Measurements from ENCODE around the gene PRPSAP2.
"Not testable (repeated sequence)": the region's sequence is repeated elsewhere in the genome, so short reads cannot be mapped to it uniquely, and the experiment has no call there.

Gene PRPSAP2

DNA sequence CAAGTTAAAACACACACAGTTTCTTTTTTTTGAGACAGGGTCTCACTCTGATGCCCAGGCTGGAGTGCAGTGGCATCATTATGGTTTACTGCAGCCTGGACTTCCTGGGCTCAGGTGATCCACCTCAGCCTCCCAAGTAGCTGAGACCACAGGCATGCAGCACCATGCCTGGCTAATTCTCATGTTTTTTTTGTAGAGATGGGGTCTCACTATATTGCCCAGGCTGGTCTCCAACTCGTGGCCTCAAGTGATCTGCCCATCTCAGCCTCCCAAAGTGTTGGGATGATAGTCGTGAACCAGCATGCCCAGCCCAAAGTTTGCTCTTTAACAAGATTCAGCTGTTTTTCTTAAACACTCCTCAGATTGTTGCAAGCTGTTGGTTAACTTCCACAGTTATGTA is 39.0 kb downstream of the PRPSAP2 start:
- peaks cover 45% of the 10 kb centered on the region for H3K36me3 ChIP-seq (ENCODE audit: insufficient read depth, low read depth, low read length)
- no peak overlapping the region for H3K27ac ChIP-seq (ENCODE audit: low read length)
- no peaks in the 10 kb centered on the region for H3K27me3 ChIP-seq (ENCODE audit: insufficient read depth, low read length)
- no peak overlapping the region for H3K9ac ChIP-seq (ENCODE audit: low read depth, low read length)
- no peaks in the 10 kb centered on the region for H3K9me3 ChIP-seq (ENCODE audit: insufficient read depth, low read depth, low read length)
- no peak overlapping the region for H3K4me3 ChIP-seq (ENCODE audit: low read length)
- no peaks in the 10 kb centered on the region for H3K4me1 ChIP-seq (ENCODE audit: insufficient read depth, low read length)

DNA sequence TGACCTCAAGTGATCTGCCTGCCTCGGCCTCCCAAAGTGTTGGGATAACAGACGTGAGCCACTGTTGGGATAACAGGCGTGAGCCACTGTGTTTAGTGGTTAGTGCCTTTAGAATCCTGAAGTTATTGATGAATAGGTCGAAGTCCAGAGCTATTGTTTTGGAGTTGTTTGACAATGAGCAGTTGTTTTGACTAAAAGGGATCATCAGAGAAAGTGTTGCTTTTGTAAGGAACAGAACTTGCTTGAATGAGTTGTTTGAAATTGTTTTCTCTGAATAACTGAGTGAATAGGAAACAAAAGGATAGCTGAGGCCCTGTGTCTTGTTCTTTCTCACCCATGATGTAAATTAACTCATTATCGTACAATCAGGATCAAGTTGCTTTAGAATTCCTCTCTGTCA is 46.6 kb downstream of the PRPSAP2 start:
- Histone ChIP-seq H3K27me3 (ENCODE audit: insufficient read depth, low read length) (no peaks in the 10 kb centered on the region), H3K9me3 (ENCODE audit: insufficient read depth, low read depth, low read length) (no peaks in the 10 kb centered on the region), H3K4me1 (ENCODE audit: insufficient read depth, low read length) (no peaks in the 10 kb centered on the region), H3K27ac (ENCODE audit: low read length) (no peak overlapping the region), H3K36me3 (ENCODE audit: insufficient read depth, low read depth, low read length) (peaks cover 58% of the 10 kb centered on the region), H3K4me3 (ENCODE audit: low read length) (no peak overlapping the region), H3K9ac (ENCODE audit: low read depth, low read length) (no peak overlapping the region)

DNA sequence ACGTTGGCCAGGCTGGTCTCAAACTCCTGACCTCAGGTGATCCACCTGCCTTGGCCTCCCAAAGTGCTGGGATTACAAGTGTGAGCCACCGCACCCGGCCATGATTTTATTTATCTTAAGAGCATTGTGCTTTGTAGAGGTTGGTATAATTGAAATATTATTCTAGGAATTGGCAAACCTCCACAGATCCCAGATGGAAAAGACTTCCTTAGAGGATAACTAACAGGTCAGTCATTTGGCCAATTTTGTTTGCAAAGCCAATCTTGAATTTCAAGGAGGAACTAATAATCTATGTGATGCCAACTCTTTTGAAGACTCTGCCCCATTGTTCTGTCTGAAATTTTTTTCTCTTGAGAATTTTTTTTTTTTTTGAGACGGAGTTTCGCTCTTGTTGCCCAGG is 47.3 kb downstream of the PRPSAP2 start:
- no peak overlapping the region for H3K4me3 ChIP-seq (ENCODE audit: low read length)
- H3K9me3 ChIP-seq (ENCODE audit: insufficient read depth, low read depth, low read length), result no peaks in the 10 kb centered on the region
- H3K27ac ChIP-seq (ENCODE audit: low read length), result no peak overlapping the region
- no peaks in the 10 kb centered on the region for H3K4me1 ChIP-seq (ENCODE audit: insufficient read depth, low read length)
- H3K9ac ChIP-seq (ENCODE audit: low read depth, low read length), result no peak overlapping the region
- H3K36me3 ChIP-seq (ENCODE audit: insufficient read depth, low read depth, low read length), result peaks cover 65% of the 10 kb centered on the region
- no peaks in the 10 kb centered on the region for H3K27me3 ChIP-seq (ENCODE audit: insufficient read depth, low read length)

DNA sequence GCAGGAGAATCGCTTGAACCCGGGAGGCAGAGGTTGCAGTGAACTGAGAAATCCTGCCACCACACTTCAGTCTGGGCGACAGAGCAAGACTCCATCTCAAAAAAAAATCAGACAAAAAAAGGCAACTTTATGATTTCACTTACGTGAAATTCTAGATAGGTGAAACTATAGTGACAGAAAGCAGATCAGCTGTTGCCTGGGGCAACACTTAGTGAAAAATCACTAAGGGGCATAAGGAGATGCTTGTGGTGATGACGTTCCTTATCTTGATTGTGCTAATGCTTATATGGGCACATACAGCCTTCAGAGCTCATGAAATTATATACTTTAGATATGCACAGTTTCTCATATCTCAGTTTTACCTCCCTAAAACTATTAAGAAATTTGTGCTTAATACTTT is 52.4 kb downstream of the PRPSAP2 start:
- H3K9me3 ChIP-seq (ENCODE audit: insufficient read depth, low read depth, low read length), result no peaks in the 10 kb centered on the region
- H3K27me3 ChIP-seq (ENCODE audit: insufficient read depth, low read length), result no peaks in the 10 kb centered on the region
- no peak overlapping the region for H3K4me3 ChIP-seq (ENCODE audit: low read length)
- no peak overlapping the region for H3K9ac ChIP-seq (ENCODE audit: low read depth, low read length)
- H3K4me1 ChIP-seq (ENCODE audit: insufficient read depth, low read length), result no peaks in the 10 kb centered on the region
- peaks cover 73% of the 10 kb centered on the region for H3K36me3 ChIP-seq (ENCODE audit: insufficient read depth, low read depth, low read length)
- no peak overlapping the region for H3K27ac ChIP-seq (ENCODE audit: low read length)

DNA sequence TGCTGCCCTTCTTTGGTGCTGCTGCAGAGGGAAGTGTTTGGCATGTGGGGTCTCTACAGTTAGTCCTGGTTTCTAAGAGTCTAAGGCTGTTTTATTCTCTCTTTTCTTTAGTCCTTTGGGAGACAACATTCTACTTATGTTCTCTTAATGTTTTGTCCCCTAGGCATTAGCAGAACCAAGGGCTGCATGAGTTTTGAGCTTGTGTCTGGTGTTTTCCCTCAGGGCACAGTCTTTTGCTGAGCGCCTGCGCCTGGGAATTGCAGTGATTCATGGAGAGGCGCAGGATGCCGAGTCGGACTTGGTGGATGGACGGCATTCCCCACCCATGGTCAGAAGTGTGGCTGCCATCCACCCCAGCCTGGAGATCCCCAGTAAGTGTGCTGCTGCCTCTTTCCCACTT is 53.0 kb downstream of the PRPSAP2 start:
- Histone ChIP-seq H3K4me3 (ENCODE audit: low read length) (no peak overlapping the region), H3K9ac (ENCODE audit: low read depth, low read length) (no peak overlapping the region), H3K27me3 (ENCODE audit: insufficient read depth, low read length) (no peaks in the 10 kb centered on the region), H3K9me3 (ENCODE audit: insufficient read depth, low read depth, low read length) (no peaks in the 10 kb centered on the region), H3K36me3 (ENCODE audit: insufficient read depth, low read depth, low read length) (peaks cover 76% of the 10 kb centered on the region), H3K27ac (ENCODE audit: low read length) (no peak overlapping the region), H3K4me1 (ENCODE audit: insufficient read depth, low read length) (no peaks in the 10 kb centered on the region)

DNA sequence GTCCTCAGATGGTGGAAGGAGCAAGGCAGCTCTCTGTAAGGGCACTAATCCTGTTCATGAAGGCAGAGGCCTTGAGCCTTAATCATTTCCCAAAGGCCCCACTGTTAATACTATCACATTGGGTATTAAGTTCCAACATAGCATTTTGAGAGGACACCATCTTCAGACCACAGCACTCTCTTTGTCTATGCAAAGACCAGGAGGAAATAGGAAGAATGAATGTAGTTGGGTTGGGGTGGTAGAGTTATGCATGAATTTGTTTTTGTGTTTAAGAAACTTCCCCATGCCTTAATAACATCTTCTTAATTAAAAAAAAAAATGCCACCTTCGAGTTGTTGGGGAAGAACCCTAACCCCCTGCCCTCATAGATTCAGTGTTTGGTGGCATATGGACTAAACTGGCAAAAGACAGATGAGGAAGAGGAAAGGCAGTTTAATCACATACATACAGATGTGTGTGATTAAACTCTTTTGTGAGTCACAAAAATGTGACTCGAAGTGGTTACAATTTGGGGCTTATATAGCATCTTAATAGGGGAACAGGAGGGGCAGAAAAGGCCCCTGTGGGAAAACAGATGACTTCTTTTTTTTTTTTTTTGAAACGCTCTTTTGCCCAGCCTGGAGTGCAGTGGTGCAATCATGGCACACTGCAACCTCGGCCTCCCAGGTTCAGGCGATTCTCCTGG is 59.0 kb downstream of the PRPSAP2 start:
- Histone ChIP-seq H3K4me1 (ENCODE audit: insufficient read depth, low read length) (no peaks in the 10 kb centered on the region), H3K27ac (ENCODE audit: low read length) (no peak overlapping the region), H3K9me3 (ENCODE audit: insufficient read depth, low read depth, low read length) (no peaks in the 10 kb centered on the region), H3K4me3 (ENCODE audit: low read length) (no peak overlapping the region), H3K9ac (ENCODE audit: low read depth, low read length) (no peak overlapping the region), H3K27me3 (ENCODE audit: insufficient read depth, low read length) (no peaks in the 10 kb centered on the region), H3K36me3 (ENCODE audit: insufficient read depth, low read depth, low read length) (peaks cover 51% of the 10 kb centered on the region)

DNA sequence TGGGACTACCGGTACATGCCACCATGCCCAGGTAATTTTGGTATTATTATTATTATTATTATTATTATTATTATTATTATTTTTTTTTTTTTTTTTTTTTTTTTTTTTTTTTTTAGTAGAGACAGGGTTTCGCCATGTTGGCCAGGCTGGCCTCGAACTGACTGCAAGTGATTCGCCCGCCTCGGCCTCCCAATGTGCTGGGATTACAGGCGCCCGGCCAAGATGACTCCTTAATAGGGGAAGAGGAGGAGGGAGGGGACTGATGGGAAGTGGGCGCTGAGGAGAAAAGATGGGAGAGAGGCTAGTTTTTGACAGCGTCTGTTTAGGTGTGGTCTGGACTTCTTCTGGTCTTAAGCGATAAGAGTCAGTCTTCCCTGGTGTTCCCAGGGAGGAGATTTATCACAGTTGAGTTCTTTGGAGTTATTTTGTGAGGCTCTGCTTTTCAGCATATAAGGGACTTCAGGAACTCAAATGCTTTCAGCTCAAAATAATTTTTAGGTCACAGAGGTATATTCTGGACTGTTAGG is 59.6 kb downstream of the PRPSAP2 start:
- H3K27ac ChIP-seq (ENCODE audit: low read length), result no peak overlapping the region
- H3K4me1 ChIP-seq (ENCODE audit: insufficient read depth, low read length), result no peaks in the 10 kb centered on the region
- H3K36me3 ChIP-seq (ENCODE audit: insufficient read depth, low read depth, low read length), result peaks cover 45% of the 10 kb centered on the region

DNA sequence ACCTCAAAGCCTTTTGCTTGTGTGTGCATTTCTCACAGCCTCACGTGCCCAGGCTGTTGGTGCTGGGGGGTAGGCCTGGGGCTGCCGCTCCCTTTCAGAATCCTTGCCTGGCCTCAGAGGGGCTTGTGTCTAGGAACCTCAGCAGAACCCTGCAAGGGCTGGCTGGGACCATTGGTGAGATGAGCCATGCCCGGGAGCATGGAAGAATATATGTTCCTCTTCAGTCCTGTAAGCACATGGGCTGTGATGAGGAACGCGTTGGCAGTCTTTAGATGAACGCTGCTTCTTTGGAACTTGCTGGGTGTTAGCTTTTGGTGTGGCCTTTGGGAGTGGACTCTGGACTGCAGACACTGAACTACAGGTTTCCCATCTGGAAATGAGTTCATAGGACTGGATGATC is 62.0 kb downstream of the PRPSAP2 start:
- Histone ChIP-seq H3K4me3 (ENCODE audit: low read length) (no peak overlapping the region), H3K27me3 (ENCODE audit: insufficient read depth, low read length) (no peaks in the 10 kb centered on the region), H3K27ac (ENCODE audit: low read length) (no peak overlapping the region), H3K4me1 (ENCODE audit: insufficient read depth, low read length) (no peaks in the 10 kb centered on the region), H3K36me3 (ENCODE audit: insufficient read depth, low read depth, low read length) (peaks cover 35% of the 10 kb centered on the region), H3K9me3 (ENCODE audit: insufficient read depth, low read depth, low read length) (no peaks in the 10 kb centered on the region), H3K9ac (ENCODE audit: low read depth, low read length) (no peak overlapping the region)

More for the DNA sequence above, 59.6 kb downstream of the PRPSAP2 start:
- H3K9me3 ChIP-seq (ENCODE audit: insufficient read depth, low read depth, low read length), result no peaks in the 10 kb centered on the region
- H3K27me3 ChIP-seq (ENCODE audit: insufficient read depth, low read length), result no peaks in the 10 kb centered on the region
- no peak overlapping the region for H3K4me3 ChIP-seq (ENCODE audit: low read length)
- no peak overlapping the region for H3K9ac ChIP-seq (ENCODE audit: low read depth, low read length)

DNA sequence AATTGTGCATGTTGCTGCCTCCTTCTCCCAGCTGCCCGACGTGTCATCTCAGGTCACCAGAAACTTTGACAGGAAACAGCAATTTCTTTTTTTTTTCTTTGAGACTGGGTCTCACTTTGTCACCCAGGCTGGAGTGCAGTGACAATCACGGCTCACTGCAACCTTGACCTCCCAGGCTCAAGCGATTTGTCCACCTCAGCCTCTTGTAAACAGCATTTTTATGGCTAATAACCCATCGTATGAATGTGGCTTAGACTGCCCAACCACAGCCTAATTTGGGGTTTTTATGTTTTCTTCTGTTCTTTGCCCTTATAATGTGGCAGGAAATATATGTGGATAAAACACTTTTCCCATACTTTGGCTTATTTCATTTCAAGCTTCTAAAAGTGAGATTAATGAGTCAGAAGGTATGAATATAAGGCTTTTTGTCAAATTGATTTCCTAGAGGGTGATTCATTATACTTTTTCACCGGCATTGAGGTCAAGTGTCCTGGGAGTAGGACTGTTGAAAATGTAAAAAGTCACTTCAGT is 63.0 kb downstream of the PRPSAP2 start:
- no peaks in the 10 kb centered on the region for H3K27me3 ChIP-seq (ENCODE audit: insufficient read depth, low read length)
- H3K36me3 ChIP-seq (ENCODE audit: insufficient read depth, low read depth, low read length), result peaks cover 35% of the 10 kb centered on the region
- H3K4me3 ChIP-seq (ENCODE audit: low read length), result no peak overlapping the region
- no peak overlapping the region for H3K9ac ChIP-seq (ENCODE audit: low read depth, low read length)
- no peaks in the 10 kb centered on the region for H3K4me1 ChIP-seq (ENCODE audit: insufficient read depth, low read length)
- H3K9me3 ChIP-seq (ENCODE audit: insufficient read depth, low read depth, low read length), result no peaks in the 10 kb centered on the region
- no peak overlapping the region for H3K27ac ChIP-seq (ENCODE audit: low read length)

DNA sequence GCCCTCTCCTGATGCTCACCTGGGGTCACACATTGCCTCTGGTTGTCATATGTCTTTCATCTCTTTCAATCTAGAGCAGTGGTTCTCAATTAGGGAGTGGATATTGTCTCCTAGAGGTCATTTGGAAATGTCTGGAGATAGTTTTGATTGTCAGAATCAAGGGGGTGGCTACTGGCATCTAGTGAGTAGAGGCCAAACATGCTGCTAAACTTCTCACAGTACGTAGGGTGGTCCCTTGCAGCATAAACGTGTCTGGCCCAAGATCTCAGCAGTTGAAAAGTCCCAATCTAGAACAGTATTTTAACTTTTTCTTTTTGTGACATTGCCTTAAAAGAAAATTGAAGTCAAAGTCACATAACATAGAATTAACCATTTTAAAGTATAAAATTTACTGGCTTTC is 63.6 kb downstream of the PRPSAP2 start:
- Histone ChIP-seq H3K36me3 (ENCODE audit: insufficient read depth, low read depth, low read length) (peaks cover 30% of the 10 kb centered on the region), H3K27ac (ENCODE audit: low read length) (no peak overlapping the region), H3K4me1 (ENCODE audit: insufficient read depth, low read length) (no peaks in the 10 kb centered on the region), H3K27me3 (ENCODE audit: insufficient read depth, low read length) (no peaks in the 10 kb centered on the region), H3K9me3 (ENCODE audit: insufficient read depth, low read depth, low read length) (no peaks in the 10 kb centered on the region), H3K9ac (ENCODE audit: low read depth, low read length) (no peak overlapping the region), H3K4me3 (ENCODE audit: low read length) (no peak overlapping the region)

DNA sequence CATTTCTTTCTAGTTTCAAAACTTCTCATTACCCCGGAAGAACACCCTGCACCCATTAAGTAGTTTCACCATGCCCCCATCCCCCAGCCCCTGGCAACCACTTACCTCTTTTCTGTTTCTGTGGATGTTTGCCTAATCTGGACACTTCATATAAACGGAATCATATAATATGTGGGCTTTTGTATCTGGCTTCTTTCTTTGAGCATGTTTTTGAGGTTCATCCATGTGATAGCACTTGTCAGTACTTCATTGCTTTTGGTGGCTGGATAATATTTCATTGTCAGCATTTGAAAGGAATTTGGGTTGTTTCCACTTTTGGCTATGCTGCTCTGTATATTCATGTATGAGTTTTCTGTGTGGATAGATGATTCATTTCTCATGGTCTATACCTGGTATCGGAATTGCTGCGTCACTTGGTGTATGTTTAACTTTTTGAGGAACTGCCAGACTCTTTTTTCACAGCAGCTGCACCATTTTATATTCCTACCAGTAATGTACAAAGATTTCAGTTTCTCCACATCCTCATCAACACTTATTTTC is 64.1 kb downstream of the PRPSAP2 start:
- Histone ChIP-seq H3K4me3 (ENCODE audit: low read length) (no peak overlapping the region), H3K27ac (ENCODE audit: low read length) (no peak overlapping the region), H3K27me3 (ENCODE audit: insufficient read depth, low read length) (no peaks in the 10 kb centered on the region), H3K36me3 (ENCODE audit: insufficient read depth, low read depth, low read length) (peaks cover 29% of the 10 kb centered on the region), H3K9me3 (ENCODE audit: insufficient read depth, low read depth, low read length) (no peaks in the 10 kb centered on the region), H3K9ac (ENCODE audit: low read depth, low read length) (no peak overlapping the region), H3K4me1 (ENCODE audit: insufficient read depth, low read length) (no peaks in the 10 kb centered on the region)

DNA sequence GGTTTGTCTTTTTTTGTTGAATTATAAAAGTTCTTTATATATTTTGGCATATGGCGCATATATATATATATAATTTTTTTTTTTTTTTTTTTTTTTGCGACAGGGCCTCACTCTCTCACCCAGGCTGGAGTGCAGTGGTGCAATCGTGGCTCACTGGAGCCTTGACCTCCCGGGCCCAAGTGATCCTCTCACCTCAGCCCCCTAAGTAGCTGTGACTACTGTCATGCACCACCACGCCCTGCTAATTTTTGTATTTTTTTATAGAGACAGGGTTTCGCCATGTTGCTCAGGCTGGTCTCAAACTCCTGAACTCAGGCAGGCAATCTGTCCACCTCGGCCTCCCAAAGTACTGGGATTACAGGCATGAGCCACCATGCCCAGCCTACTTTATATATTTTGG is 64.7 kb downstream of the PRPSAP2 start:
- H3K4me1 ChIP-seq (ENCODE audit: insufficient read depth, low read length); H3K9ac ChIP-seq (ENCODE audit: low read depth, low read length); H3K9me3 ChIP-seq (ENCODE audit: insufficient read depth, low read depth, low read length); H3K27me3 ChIP-seq (ENCODE audit: insufficient read depth, low read length); H3K4me3 ChIP-seq (ENCODE audit: low read length); H3K27ac ChIP-seq (ENCODE audit: low read length): not testable (repeated sequence)
- H3K36me3 ChIP-seq (ENCODE audit: insufficient read depth, low read depth, low read length), result peaks cover 31% of the 10 kb centered on the region

Data from iPS-20b (cell line).